SJSA1 (cell line): ENCODE data around the gene SIX1. TPM values are rescaled to one million over a fixed set of nuclear protein-coding genes. Genes with fewer than 3 reads are reported as not detected.

Source experiments
- DNase-seq, 2 experiments: peaks; one replicate each; pipeline ENCODE4 v3.0.0-alpha.2; 2015 to 2020; ENCODE audit warnings: low spot score in 2 of 2, low read depth in 1 of 2
- H3K27ac ChIP-seq: fragments of 250-450 bp; sonication (Bioruptor Pico); 2 replicates; pipeline ENCODE4 v1.5.1; 2020; ENCODE audit warnings: mild to moderate bottlenecking, moderate library complexity
- H3K27me3 ChIP-seq: fragments of 250-450 bp; sonication (Bioruptor Pico); replicated peaks from 2 replicates; pipeline ENCODE4 v1.5.1; 2020; ENCODE audit warnings: mild to moderate bottlenecking, moderate library complexity
- H3K36me3 ChIP-seq: fragments of 250-450 bp; sonication (Bioruptor Pico); 2 replicates; pipeline ENCODE4 v1.5.1; 2020; ENCODE audit warnings: mild to moderate bottlenecking
- H3K4me1 ChIP-seq: fragments of 250-450 bp; sonication (Bioruptor Pico); replicated peaks from 2 replicates; pipeline ENCODE4 v1.6.1; 2021; ENCODE audit warnings: mild to moderate bottlenecking
- H3K4me3 ChIP-seq: fragments of 250-450 bp; sonication (Bioruptor Pico); 2 replicates; pipeline ENCODE4 v1.5.1; 2020; ENCODE audit warnings: mild to moderate bottlenecking
- H3K9me3 ChIP-seq: fragments of 250-450 bp; sonication (Bioruptor Pico); replicated peaks from 2 replicates; pipeline ENCODE4 v1.5.1; 2020; ENCODE audit warnings: mild to moderate bottlenecking
- total RNA-seq: library from RNA; depleted of rRNA; stranded (reverse); fragments of >200 nt; shearing (Covaris generic); gene quantifications from 2 replicates; pipeline ENCODE4 v1.2.3, GENCODE V29; 2014

The SIX1 gene
- total RNA-seq, 1 experiment from 2014 or later = 3.7 TPM

DNA sequence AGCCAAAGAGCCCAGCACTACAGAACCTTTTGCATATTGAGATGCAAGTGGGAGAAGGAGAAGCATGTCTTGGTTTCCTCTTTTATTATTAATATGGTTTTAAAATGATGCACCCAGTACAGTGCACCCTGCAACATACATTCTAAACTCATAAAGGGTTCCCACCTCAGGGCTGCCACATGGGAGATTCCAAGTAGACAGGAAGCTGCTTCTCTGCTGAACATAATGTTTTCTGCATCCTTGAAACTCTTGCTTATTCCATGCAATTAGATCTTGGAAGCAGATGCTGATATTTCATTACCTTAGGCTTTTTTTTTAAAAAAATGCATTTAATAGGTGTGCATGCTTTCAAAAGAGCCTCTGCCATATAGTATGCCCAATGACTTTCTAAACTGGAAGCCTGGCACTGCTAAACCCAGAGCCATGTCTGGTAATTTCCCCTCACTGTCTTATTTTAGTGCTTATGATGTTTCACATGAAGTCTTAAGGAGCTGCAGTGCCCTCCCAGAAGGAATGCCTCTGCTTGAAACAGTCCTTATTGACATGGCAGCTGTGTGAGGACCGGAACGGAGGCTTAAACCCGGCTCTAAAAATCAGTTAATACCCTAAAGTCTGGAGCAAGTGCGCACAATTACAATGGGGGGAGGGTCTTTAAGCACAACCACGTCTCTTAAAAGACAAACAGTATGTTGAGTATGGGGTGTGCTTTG lies 2.0 kb upstream of the SIX1 start:
- DNase-seq = no peak

DNA sequence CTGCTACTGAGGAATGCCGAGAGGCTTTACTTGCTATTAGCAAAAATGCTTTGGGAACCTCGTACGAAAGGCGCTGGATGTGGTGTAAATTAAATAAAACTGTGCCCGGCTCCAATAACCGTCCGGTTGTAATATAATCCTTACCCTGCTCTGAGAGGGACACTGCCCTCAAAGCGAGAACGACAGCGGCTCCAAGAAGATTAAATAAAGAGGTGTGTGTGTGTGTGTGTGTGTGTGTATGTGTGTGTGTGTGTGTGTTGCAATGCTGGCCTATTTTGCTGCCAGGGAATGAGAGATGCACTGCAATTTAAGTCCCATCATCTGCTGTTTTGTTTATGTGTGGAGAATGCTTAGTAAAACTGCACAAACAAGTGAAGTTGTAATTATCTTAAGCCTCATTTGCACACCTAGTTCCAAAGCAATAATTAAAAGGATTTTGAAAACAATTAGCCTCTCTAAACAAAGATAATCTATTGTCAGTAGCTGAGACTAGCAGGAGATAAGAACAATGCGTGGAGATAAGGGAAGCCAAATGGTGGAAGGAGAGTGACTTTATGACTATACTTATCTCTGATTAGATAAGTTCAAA lies 1.2 kb upstream of the SIX1 start:
- Histone ChIP-seq H3K27ac (no peak overlapping the region), H3K4me3 (no peak overlapping the region), H3K9me3 (no peaks in the 10 kb centered on the region), H3K36me3 (peaks cover 4% of the 10 kb centered on the region; the same call in 1 of the 2 replicates), H3K4me1 (peaks cover 9% of the 10 kb centered on the region; the same call in 1 of the 2 replicates), H3K27me3 (no peaks in the 10 kb centered on the region)
- DNase-seq = no peak

More for the DNA sequence above, 2.0 kb upstream of the SIX1 start:
- Histone ChIP-seq H3K4me3 (no peak overlapping the region), H3K4me1 (peaks cover 9% of the 10 kb centered on the region; the same call in 1 of the 2 replicates), H3K27ac (no peak overlapping the region), H3K27me3 (no peaks in the 10 kb centered on the region), H3K9me3 (no peaks in the 10 kb centered on the region), H3K36me3 (peaks cover 4% of the 10 kb centered on the region; the same call in 1 of the 2 replicates)

DNA sequence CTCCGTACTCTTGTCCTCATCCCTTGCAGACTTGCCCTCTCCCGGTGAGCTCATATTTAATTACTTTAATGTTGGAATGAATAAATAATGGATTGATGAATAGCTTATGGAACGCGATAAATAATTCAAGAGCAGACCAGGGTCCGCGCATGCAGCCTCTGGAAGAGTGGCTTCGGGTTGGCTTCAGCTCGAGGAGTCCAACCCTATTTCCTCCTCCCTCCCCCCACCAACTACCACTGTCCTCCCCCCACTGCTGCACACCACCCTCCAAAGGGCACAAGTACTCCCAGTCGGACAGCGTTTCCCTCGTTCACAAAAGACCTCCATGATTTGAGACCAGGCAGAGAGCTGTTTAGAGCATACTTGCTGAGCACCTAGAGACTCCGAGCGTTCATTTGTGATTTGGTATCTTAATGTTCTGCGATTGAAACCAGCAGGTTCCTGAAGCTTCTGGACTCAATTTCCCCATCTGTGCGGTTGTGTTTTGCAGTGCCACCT lies 647 bp upstream of the SIX1 start:
- no peak for DNase-seq
- H3K36me3 ChIP-seq = peaks cover 4% of the 10 kb centered on the region; the same call in 1 of the 2 replicates
- no peaks in the 10 kb centered on the region for H3K9me3 ChIP-seq
- H3K27ac ChIP-seq = no peak overlapping the region
- peak overlapping the region; percentile 68 for H3K4me3 ChIP-seq
- peaks cover 9% of the 10 kb centered on the region; the same call in 1 of the 2 replicates for H3K4me1 ChIP-seq
- no peaks in the 10 kb centered on the region for H3K27me3 ChIP-seq

DNA sequence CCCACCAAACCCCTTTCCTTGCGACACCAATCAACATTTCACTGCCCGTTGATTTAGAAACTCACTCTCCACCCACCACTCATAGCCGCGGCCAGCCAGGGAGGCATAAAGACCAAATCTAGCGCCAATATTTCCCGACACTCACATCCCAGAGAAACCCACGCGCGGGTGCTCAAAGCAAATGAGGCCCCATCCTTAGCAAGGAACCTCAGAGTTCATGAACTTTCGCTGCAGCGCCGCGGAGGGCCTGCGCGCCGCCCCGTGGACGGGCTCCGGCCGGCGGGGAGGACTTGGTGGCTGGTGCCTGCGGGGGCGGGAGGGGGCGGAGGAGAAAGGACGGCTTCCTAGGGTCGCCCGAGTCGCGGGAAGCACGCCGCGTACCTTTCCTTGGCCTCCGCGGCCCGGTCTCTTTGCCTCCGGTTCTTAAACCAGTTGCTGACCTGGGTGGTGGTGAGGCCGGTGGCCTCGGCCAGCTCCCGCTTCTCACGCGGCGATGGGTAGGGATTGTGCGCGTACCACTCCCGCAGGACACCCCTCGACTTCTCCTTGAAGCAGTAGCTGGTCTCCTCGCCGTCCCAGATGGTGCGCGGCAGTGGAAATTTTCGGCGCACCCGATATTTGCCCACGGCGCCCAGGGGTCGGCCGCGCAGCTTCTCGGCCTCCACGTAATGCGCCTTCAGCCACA lies 886 bp downstream of the SIX1 start:
- Histone ChIP-seq H3K9me3 (no peaks in the 10 kb centered on the region), H3K27me3 (no peaks in the 10 kb centered on the region), H3K27ac (no peak overlapping the region), H3K4me3 (peak overlapping the region; percentile 68), H3K4me1 (peaks cover 13% of the 10 kb centered on the region), H3K36me3 (peaks cover 4% of the 10 kb centered on the region; the same call in 1 of the 2 replicates)
- peak; percentile 44 for DNase-seq

DNA sequence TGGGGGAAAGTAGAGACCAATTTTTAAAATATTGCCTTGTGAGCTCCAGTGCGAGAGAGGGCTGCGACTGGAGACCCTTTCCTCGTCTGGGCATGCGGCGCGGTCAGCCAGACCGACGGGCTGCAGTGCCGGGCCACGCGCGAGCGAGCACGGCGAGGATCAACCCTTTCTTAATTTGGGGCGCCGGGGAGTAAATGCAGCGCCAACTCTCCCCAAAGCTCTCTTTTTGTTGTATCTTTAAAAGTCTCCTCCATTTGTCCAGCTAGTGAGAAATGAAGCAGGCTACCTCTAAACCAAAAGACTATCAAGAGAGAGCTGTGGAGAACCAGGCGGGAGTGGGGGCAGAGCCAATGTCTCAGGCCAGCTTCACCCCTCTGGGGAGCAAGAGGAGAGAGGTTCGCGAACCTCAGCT lies 1.4 kb downstream of the SIX1 start:
- H3K4me1 ChIP-seq = peaks cover 13% of the 10 kb centered on the region
- H3K4me3 ChIP-seq = peak overlapping the region; percentile 68
- peak in 1 of 2 experiments; percentile 26 for DNase-seq
- H3K9me3 ChIP-seq = no peaks in the 10 kb centered on the region
- no peaks in the 10 kb centered on the region for H3K27me3 ChIP-seq
- peak overlapping the region; percentile 32; the same call in 1 of the 2 replicates for H3K27ac ChIP-seq
- H3K36me3 ChIP-seq = peaks cover 6% of the 10 kb centered on the region; the same call in 1 of the 2 replicates

DNA sequence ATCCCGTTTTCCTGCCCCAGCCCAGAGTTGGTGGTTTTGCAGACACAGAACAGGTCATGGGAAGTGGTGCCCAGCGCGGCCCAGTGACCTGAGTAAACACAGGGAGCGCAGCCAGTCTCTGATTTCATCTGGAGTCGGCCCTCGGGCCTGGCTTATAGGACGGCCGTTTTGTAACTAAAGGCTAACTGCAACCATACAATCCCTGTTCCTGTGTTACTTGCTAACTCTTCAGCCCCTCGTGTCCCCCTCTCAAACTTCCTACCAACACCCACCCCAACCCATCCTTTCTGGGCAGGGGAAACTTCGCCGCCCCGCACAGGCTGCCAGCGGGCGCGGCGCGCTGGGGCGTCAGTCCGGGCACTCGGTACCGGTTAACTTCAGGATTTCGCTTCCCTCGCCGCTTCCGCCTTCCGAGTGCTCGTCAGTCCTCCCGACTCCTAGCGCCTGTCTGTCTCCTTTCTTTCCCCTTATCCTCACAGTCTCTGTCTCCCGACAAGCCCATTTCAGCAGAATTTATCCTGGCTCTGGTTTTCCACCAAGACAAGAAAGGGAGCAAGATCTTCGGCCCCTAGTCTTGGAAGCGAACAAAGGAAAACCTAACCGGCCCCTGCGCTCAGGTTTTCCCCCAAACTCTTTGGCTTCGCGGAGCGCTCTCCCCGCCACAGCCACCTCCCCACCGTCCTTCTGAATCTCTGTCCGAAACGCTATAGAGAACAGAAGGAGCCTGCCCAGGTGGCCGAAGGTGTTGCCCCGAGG lies 2.0 kb downstream of the SIX1 start:
- H3K4me3 ChIP-seq = peak overlapping the region; percentile 68
- DNase-seq = peak in 1 of 2 experiments; percentile 45
- H3K27me3 ChIP-seq = no peaks in the 10 kb centered on the region

DNA sequence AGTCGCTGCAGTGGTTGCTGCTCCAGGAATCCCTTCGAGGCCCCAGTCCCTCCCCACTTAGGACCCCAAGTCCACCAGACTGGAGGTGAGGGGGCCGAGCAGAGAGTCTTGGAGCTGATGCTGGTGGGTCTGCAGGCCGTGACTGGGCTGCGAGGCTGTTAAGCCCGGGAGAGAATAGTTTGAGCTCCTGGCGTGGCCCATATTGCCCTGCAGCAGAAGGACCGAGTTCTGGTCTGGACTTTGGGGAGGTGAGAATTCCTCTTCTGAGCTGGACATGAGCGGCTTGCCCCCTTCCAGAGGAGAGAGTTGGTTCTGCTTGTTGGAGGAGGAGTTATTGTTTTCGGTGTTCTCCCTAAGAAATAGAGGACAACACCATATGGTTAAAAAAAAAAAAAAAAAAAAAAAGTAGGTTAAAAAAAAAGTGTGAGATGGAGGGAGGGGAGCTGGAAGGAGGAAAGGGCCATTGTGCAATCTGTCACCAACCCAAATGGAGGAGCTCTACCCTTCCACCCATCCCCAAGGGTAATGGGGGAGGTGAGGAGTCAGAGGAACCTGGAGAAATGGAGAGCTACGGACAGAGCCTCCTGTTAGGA lies 3.0 kb downstream of the SIX1 start:
- Histone ChIP-seq H3K9me3 (no peaks in the 10 kb centered on the region), H3K27me3 (no peaks in the 10 kb centered on the region), H3K27ac (no peak overlapping the region), H3K4me3 (no peak overlapping the region), H3K36me3 (peaks cover 15% of the 10 kb centered on the region; the same call in 1 of the 2 replicates), H3K4me1 (peaks cover 13% of the 10 kb centered on the region)
- DNase-seq = no peak

More for the DNA sequence above, 2.0 kb downstream of the SIX1 start:
- H3K9me3 ChIP-seq = no peaks in the 10 kb centered on the region
- H3K36me3 ChIP-seq = peaks cover 9% of the 10 kb centered on the region; the same call in 1 of the 2 replicates
- H3K27ac ChIP-seq = peak overlapping the region; percentile 32; the same call in 1 of the 2 replicates
- peaks cover 13% of the 10 kb centered on the region for H3K4me1 ChIP-seq

DNA sequence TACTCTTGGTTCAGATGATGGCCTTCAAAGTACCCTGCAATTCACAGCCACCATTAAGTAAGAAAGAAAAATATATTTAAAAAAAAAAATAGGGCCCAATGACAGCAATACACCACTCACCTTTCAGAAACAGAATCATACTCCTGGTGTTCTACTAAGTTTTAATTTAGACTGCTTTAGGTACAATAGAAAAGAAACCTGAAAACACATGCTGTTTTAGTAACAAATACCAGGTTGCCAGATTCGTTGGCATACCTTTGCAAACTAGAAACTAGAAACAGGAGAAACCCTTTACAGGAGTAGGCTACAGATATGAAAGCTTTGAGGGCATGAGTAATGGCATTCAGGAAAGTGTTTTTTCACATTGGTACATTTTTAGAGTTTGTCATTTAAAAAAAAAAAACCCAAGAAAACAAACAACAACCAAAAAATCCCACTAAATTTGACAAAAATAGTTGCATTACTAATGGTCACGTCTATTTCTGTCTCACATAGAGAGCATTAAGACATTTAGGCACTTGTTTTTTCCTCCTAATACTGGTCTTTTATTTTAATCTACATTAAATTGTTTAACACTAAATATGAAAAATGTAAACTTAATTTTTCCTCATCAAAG lies 4.0 kb downstream of the SIX1 start:
- Histone ChIP-seq H3K4me3 (no peak overlapping the region), H3K27me3 (no peaks in the 10 kb centered on the region), H3K36me3 (peaks cover 19% of the 10 kb centered on the region; the same call in 1 of the 2 replicates), H3K9me3 (no peaks in the 10 kb centered on the region), H3K27ac (no peak overlapping the region), H3K4me1 (peaks cover 13% of the 10 kb centered on the region)
- DNase-seq = no peak

DNA sequence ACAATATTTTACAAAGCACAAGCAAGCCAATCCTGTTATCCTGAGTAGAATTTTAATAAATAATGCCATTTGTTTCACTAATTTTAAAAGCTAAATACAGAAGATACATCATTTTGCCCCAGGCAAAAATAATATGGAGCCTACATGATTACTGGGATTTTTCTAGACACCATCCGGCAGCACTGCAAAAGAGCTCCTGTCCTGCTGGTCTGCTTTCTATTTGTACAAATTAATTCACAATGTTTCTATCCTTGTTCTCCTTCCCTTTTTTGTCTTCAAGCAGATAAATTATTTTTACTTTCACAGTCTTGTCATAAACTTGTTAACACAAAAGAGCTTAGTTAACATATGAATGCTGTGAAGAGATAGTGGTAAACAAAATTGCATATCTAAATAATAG lies 4.6 kb downstream of the SIX1 start:
- Histone ChIP-seq H3K4me3 (no peak overlapping the region), H3K36me3 (peaks cover 19% of the 10 kb centered on the region; the same call in 1 of the 2 replicates), H3K27me3 (no peaks in the 10 kb centered on the region), H3K9me3 (no peaks in the 10 kb centered on the region), H3K4me1 (peaks cover 9% of the 10 kb centered on the region), H3K27ac (no peak overlapping the region)
- DNase-seq = no peak

DNA sequence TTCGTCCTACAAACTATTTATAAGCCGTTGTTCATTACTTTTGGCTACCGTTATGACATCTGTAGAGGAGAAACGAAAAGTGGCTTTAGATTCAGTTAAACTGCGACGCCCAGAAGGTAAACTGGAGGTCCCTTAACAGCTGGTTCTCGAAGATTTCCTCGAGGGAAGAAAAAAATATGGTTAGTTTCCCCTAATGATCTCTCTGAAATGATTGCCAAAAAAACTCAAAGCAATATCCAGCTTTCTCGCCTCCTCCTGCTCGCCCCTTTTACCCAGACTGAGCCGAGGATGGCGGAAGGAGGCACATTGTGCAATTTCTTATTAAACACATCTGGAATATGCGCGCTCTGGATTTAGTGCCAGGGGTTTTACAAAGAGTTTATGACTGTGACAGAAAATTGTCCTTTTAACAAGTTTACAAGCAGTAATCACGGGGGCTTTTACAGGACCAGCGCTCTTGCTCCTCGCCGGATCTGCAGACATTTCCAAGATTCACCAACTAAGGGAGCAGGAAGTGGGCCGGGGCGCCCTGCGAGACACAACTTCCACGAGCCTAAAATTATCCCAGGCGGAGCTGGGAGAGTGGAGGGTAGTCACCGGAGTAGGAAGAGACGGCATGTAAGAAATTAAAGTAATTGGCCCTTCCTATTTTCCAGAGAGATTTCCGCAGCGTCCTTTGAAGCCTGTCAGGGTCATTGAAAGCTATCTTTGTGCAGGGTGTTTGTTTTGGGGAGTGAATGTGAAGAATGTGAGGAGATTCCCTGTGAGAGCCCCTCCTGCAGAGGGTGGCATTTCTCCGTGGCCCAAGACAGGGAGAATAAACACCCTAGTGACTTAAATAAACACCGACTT lies 5.6 kb downstream of the SIX1 start:
- Histone ChIP-seq H3K27ac (no peak overlapping the region), H3K27me3 (no peaks in the 10 kb centered on the region), H3K4me1 (peaks cover 4% of the 10 kb centered on the region), H3K4me3 (no peak overlapping the region), H3K9me3 (no peaks in the 10 kb centered on the region), H3K36me3 (peaks cover 15% of the 10 kb centered on the region; the same call in 1 of the 2 replicates)
- DNase-seq = no peak

DNA sequence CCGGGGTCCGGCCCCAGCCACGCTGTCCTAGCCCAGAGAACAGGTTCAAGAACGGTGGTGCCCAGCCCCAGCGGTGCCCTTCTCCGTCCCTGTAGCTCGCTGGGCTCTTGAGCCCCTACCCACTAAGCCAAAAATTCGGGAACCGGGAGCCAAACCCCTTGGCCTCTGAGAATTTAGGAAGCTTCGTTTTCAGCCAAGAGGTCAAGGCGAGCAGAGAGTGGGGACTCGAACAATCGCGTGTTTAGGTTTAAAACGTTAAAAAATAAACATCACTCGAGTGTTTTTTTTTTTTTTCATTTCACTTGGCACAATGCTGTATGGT lies 6.2 kb downstream of the SIX1 start:
- Histone ChIP-seq H3K4me3 (no peak overlapping the region), H3K9me3 (no peaks in the 10 kb centered on the region), H3K4me1 (peaks cover 4% of the 10 kb centered on the region), H3K27ac (no peak overlapping the region), H3K36me3 (peaks cover 15% of the 10 kb centered on the region; the same call in 1 of the 2 replicates), H3K27me3 (no peaks in the 10 kb centered on the region)
- no peak for DNase-seq
